ENCODE results near the gene ATF5. TPM values are rescaled to one million over a fixed set of nuclear protein-coding genes. Genes with fewer than 3 reads are reported as not detected.

Gene ATF5
- total RNA-seq, 2 experiments from 2014 or later = 16.3 to 19.1 TPM

DNA sequence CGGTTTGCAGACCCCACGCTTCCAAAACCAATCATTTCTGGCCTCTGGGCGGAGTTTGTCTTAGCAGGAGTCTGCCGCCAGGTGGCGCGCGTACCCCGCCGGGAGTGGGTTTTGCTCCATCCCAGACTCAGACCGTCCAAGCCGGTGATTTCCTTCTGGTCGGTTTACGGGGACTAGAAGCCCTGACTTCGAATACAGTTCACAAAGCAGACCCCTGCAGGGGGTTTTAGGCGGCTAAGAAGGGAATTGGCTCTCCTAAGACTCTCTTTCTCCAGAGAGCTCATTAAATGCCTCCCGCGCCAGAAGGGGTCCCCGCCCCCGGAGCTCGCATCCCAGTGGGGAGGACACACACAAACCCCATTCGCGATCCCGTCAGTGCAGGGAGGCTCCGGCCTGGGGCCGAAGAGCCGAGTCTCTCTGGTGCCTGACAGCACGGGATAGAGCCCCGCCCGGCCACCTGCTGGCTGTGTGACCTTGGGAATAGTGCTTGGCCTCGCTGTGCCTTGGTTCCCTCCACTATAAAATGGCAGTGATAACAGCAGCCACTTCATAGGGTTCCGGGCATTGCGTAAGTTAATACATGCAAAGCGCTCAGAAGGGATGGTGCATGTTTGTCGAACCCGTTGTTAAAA lies 8.9 kb downstream of the ATF5 start:
- peak; percentile 53 to 87 (median 72) for DNase-seq
- Mint-ChIP-seq H3K4me3 (no peak overlapping the region), H3K27ac (no peak overlapping the region)

GRCh38 chr19:49938662-49939061 lies 9.7 kb downstream of the ATF5 start:
- Histone ChIP-seq H3K9me3 (ENCODE audit: control insufficient read depth in 1 of 2, insufficient read depth in 1 of 2, low read length in 2 of 2) (no peaks in the 10 kb centered on the region), H3K27ac (ENCODE audit: low read depth in 1 of 2, low read length in 2 of 2) (no peak overlapping the region), H3K4me3 (ENCODE audit: low read length) (no peak overlapping the region), H3K27me3 (ENCODE audit: control insufficient read depth in 1 of 2, insufficient read depth in 2 of 2, low read length in 2 of 2) (peaks cover 0 to 4% of the 10 kb centered on the region in 2 experiments), H3K4me1 (ENCODE audit: insufficient read depth, low read length) (peaks cover 11% of the 10 kb centered on the region), H3K36me3 (ENCODE audit: insufficient read depth, low read length) (no peaks in the 10 kb centered on the region)
- intact Hi-C loops (cut with DNase I, micrococcal nuclease) = no loop called here
- peaks cover 10% of the 10 kb centered on the region for H3K4me1 Mint-ChIP-seq (ENCODE audit: low read depth)
- ChIA-PET POLR2A (no interaction called here), CTCF (interaction anchor here (2.2 kb wide), 1 partner anchor 45 kb away, joined by 10 read pairs; no protein-coding TSS in a partner anchor)
- ATAC-seq (ENCODE audit: poor library complexity) (no peak), DNase-seq (no peak)
- no peak overlapping the region for H3K27ac Mint-ChIP-seq
- H3K27me3 Mint-ChIP-seq = no peaks in the 10 kb centered on the region
- TF ChIP-seq, protein P1, sequence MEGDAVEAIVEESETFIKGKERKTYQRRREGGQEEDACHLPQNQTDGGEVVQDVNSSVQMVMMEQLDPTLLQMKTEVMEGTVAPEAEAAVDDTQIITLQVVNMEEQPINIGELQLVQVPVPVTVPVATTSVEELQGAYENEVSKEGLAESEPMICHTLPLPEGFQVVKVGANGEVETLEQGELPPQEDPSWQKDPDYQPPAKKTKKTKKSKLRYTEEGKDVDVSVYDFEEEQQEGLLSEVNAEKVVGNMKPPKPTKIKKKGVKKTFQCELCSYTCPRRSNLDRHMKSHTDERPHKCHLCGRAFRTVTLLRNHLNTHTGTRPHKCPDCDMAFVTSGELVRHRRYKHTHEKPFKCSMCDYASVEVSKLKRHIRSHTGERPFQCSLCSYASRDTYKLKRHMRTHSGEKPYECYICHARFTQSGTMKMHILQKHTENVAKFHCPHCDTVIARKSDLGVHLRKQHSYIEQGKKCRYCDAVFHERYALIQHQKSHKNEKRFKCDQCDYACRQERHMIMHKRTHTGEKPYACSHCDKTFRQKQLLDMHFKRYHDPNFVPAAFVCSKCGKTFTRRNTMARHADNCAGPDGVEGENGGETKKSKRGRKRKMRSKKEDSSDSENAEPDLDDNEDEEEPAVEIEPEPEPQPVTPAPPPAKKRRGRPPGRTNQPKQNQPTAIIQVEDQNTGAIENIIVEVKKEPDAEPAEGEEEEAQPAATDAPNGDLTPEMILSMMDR (IDR thresholded peaks at IDR 0.05) = no peak
- H3K9me3 Mint-ChIP-seq = no peaks in the 10 kb centered on the region
- no peak overlapping the region for H3K4me3 Mint-ChIP-seq
- no peaks in the 10 kb centered on the region for H3K36me3 Mint-ChIP-seq (ENCODE audit: low read depth)

More for the DNA sequence above, 8.9 kb downstream of the ATF5 start:
- H3K4me1 Mint-ChIP-seq (ENCODE audit: low read depth) = peaks cover 18% of the 10 kb centered on the region
- TF ChIP-seq, protein P1 (IDR thresholded peaks at IDR 0.05) = peak; percentile 98
- Histone ChIP-seq H3K4me1 (ENCODE audit: insufficient read depth, low read length) (peaks cover 19% of the 10 kb centered on the region), H3K27ac (ENCODE audit: low read depth in 1 of 2, low read length in 2 of 2) (no peak overlapping the region), H3K36me3 (ENCODE audit: insufficient read depth, low read length) (no peaks in the 10 kb centered on the region), H3K27me3 (ENCODE audit: control insufficient read depth in 1 of 2, insufficient read depth in 2 of 2, low read length in 2 of 2) (no peaks in the 10 kb centered on the region), H3K4me3 (ENCODE audit: low read length) (peak overlapping the region; percentile 20), H3K9me3 (ENCODE audit: control insufficient read depth in 1 of 2, insufficient read depth in 1 of 2, low read length in 2 of 2) (no peaks in the 10 kb centered on the region)
- H3K27me3 Mint-ChIP-seq = no peaks in the 10 kb centered on the region
- no peaks in the 10 kb centered on the region for H3K36me3 Mint-ChIP-seq (ENCODE audit: low read depth)
- POLR2A ChIA-PET = interaction anchor here (1.3 kb wide), 1 partner anchor 87 kb away, joined by 3 read pairs; the partner anchor contains the start of gene PTOV1
- peak; percentile 73 for ATAC-seq (ENCODE audit: poor library complexity)
- CTCF ChIA-PET = interaction anchor here (0.6 to 2.2 kb wide), 6 partner anchors 12 to 198 kb away, joined by 3 to 10 read pairs (median 4); no protein-coding TSS in a partner anchor
- intact Hi-C loops (cut with DNase I, micrococcal nuclease) = loop anchor here (1.0 kb wide), 1 partner anchor 45 kb away; no protein-coding TSS in a partner anchor
- no peaks in the 10 kb centered on the region for H3K9me3 Mint-ChIP-seq

DNA sequence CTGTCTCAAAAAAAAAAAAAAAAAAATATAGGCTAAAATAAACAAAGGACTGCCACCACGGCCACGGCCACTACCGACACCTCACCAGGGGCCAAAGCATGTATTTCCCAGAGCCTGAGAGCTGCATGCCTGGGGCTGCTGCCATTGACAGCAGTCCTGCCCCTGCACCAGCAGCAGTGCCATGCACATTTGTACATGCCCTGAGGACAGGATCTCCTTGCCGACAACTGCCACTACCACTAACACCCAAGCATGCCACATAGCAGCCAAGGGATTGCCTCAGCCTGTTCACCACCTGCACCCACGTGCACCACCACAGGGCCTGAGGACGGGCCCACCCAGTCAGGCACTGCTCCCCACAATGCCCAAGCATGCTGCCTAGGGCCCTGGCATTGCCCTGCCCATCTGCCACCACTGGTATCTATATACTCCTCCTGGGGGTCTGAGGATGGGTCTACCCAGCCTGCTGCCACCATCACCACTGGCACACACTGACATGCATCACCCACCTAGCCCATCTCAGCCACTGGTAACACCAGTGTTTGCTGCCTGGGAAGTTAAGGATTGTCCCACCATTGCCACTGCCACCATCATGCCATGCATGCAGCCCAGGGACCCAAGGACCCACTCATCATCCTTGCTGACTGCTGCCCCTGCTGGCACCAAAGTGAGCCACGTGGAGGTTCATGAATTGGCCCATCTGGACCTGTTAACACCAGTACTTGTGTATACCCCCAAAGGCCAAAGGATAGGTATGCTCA lies 10.9 kb downstream of the ATF5 start:
- Histone ChIP-seq H3K27ac (ENCODE audit: low read depth in 1 of 2, low read length in 2 of 2) (no peak overlapping the region), H3K4me1 (ENCODE audit: insufficient read depth, low read length) (peaks cover 8% of the 10 kb centered on the region), H3K4me3 (ENCODE audit: low read length) (no peak overlapping the region), H3K27me3 (ENCODE audit: control insufficient read depth in 1 of 2, insufficient read depth in 2 of 2, low read length in 2 of 2) (peaks cover 0 to 4% of the 10 kb centered on the region in 2 experiments), H3K36me3 (ENCODE audit: insufficient read depth, low read length) (no peaks in the 10 kb centered on the region), H3K9me3 (ENCODE audit: control insufficient read depth in 1 of 2, insufficient read depth in 1 of 2, low read length in 2 of 2) (no peaks in the 10 kb centered on the region)
- Mint-ChIP-seq H3K4me3 (no peak overlapping the region), H3K27ac (no peak overlapping the region), H3K4me1 (ENCODE audit: low read depth) (peaks cover 8% of the 10 kb centered on the region), H3K27me3 (no peaks in the 10 kb centered on the region), H3K9me3 (no peaks in the 10 kb centered on the region), H3K36me3 (ENCODE audit: low read depth) (no peaks in the 10 kb centered on the region)
- CTCF ChIA-PET = interaction anchor here (0.7 kb wide), 1 partner anchor 74 kb away, joined by 3 read pairs; no protein-coding TSS in a partner anchor
- POLR2A ChIA-PET = no interaction called here
- intact Hi-C loops (cut with DNase I, micrococcal nuclease) = no loop called here
- TF ChIP-seq, protein P1 (IDR thresholded peaks at IDR 0.05) = no peak
- DNase-seq = peak in 1 of 14 experiments; percentile 34
- no peak for ATAC-seq (ENCODE audit: poor library complexity)
